Measurements from ENCODE around the gene BRD3OS. TPM values are rescaled to one million over a fixed set of nuclear protein-coding genes. Genes with fewer than 3 reads are reported as not detected.

BRD3OS gene
- total RNA-seq, result 10 to 100 TPM; 14.7 to 70.6 (median 25.5) TPM
- 10 to 100 TPM; 18.2 to 22.4 (median 20.0) TPM for polyA plus RNA-seq
- long read RNA-seq, donor 1, full-length matches to known transcripts, result 77 of 77 reads
- long read RNA-seq, donor 1, partial matches to known transcripts, result 0 of 77 reads
- long read RNA-seq, donor 1, other reads (novel, unspliced or antisense), result 0 of 77 reads
- long read RNA-seq, donor 2, full-length matches to known transcripts, result 90 of 111 reads
- long read RNA-seq, donor 2, partial matches to known transcripts, result 21 of 111 reads
- long read RNA-seq, donor 2, other reads (novel, unspliced or antisense), result 0 of 111 reads
- long read RNA-seq, donor 3, full-length matches to known transcripts, result 41 of 41 reads
- long read RNA-seq, donor 3, partial matches to known transcripts, result 0 of 41 reads
- long read RNA-seq, donor 3, other reads (novel, unspliced or antisense), result 0 of 41 reads
- long read RNA-seq, donor 4, full-length matches to known transcripts, result 49 of 56 reads
- long read RNA-seq, donor 4, partial matches to known transcripts, result 2 of 56 reads
- long read RNA-seq, donor 4, other reads (novel, unspliced or antisense), result 5 of 56 reads
- long read RNA-seq, donor 5, full-length matches to known transcripts, result 51 of 94 reads
- long read RNA-seq, donor 5, partial matches to known transcripts, result 17 of 94 reads
- long read RNA-seq, donor 5, other reads (novel, unspliced or antisense), result 26 of 94 reads
- long read RNA-seq, donor 6, full-length matches to known transcripts, result 22 of 29 reads
- long read RNA-seq, donor 6, partial matches to known transcripts, result 0 of 29 reads
- long read RNA-seq, donor 6, other reads (novel, unspliced or antisense), result 7 of 29 reads
- long read RNA-seq, donor 7, full-length matches to known transcripts, result 48 of 48 reads
- long read RNA-seq, donor 7, partial matches to known transcripts, result 0 of 48 reads
- long read RNA-seq, donor 7, other reads (novel, unspliced or antisense), result 0 of 48 reads
- long read RNA-seq, donor 8, full-length matches to known transcripts, result 99 of 107 reads
- long read RNA-seq, donor 8, partial matches to known transcripts, result 8 of 107 reads
- long read RNA-seq, donor 8, other reads (novel, unspliced or antisense), result 0 of 107 reads
- long read RNA-seq, donor 9, full-length matches to known transcripts, result 83 of 83 reads
- long read RNA-seq, donor 9, partial matches to known transcripts, result 0 of 83 reads
- long read RNA-seq, donor 9, other reads (novel, unspliced or antisense), result 0 of 83 reads
- long read RNA-seq, donor 10, full-length matches to known transcripts, result 76 of 76 reads
- long read RNA-seq, donor 10, partial matches to known transcripts, result 0 of 76 reads
- long read RNA-seq, donor 10, other reads (novel, unspliced or antisense), result 0 of 76 reads

DNA sequence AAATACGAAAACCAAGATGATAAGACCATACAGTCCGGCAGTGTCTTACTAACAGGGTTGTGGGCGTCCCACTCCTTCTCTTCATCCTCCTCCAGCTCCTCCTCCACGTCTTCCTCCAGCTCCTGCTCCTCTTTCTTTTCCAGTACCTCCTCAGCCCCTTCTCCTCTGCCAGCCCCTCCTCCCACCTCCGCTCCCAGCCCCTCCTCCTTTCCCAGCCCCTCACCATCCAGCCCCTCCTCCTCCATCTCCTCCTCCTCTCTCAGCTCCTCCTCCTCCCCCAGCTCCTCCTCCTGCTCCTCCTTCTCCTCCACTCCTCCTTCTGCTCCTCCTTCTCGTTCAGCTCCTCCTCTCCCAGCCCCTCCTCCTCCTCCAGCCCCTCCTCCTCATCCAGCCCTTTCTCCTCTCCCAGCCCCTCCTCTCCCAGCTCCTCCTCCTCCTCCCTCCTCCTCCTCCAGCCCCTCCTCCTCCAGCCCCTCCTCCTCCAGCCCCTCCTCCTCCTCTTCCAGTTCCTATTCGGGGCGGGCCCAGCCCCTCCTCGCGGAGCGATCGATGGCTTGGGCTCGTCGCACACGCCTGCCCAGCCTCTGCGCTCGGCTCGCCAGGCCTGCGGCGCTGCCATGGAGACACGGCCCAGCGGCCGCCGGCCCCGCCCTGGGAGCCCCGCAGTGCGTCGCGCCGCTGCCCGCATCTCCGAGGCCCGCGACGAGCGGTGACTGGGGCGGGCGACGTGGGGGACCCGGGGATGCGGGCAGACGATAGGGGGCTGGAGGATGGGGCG is at the start of gene BRD3OS:
Gene BRD3OS, plus strand, starts transcription at position 654 of the 778 bp plus-strand sequence. CDS start 1,267 bp downstream, outside the sequence.
- Histone ChIP-seq H3K36me3 (replicated peaks in 1 of 2) (peaks cover 0 to 11% of the 10 kb centered on the region in 2 donors), H3K4me1 (replicated peaks in 1 of 2) (peaks cover 6 to 15% of the 10 kb centered on the region in 2 donors), H3K27ac (peak within 1 kb of the TSS in 2 of 5 donors; percentile 66 to 74), H3K27me3 (no peaks in the 10 kb centered on the region), H3K9me3 (replicated peaks in 1 of 3) (no peaks in the 10 kb centered on the region), H3K4me3 (peak within 1 kb of the TSS in 3 of 4 donors; percentile 46 to 93 (median 66))
- peak in 1 of 2 donors; percentile 18 for TF ChIP-seq POLR2A (IDR thresholded peaks at IDR 0.05)
- TF ChIP-seq, protein P1, sequence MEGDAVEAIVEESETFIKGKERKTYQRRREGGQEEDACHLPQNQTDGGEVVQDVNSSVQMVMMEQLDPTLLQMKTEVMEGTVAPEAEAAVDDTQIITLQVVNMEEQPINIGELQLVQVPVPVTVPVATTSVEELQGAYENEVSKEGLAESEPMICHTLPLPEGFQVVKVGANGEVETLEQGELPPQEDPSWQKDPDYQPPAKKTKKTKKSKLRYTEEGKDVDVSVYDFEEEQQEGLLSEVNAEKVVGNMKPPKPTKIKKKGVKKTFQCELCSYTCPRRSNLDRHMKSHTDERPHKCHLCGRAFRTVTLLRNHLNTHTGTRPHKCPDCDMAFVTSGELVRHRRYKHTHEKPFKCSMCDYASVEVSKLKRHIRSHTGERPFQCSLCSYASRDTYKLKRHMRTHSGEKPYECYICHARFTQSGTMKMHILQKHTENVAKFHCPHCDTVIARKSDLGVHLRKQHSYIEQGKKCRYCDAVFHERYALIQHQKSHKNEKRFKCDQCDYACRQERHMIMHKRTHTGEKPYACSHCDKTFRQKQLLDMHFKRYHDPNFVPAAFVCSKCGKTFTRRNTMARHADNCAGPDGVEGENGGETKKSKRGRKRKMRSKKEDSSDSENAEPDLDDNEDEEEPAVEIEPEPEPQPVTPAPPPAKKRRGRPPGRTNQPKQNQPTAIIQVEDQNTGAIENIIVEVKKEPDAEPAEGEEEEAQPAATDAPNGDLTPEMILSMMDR (IDR thresholded peaks at IDR 0.05), result no peak
- WGBS, 4 donors, result 1 to 2% (median 2%) methylated on average over 6 to 43 of the region's 43 CpGs
- intact Hi-C loops (cut with DNase I), result loop anchor here (5.0 kb wide), 2 partner anchors 37 to 42 kb away; partner anchors contain the start of gene BRD3 (in 1 of the 2)
- DNase-seq, result peak; percentile 96 to 99 (median 98)

- H3K9me3 ChIP-seq (replicated peaks in 1 of 3), result no peaks in the 10 kb centered on the region
- TF ChIP-seq, protein P1 (IDR thresholded peaks at IDR 0.05), result no peak
- TF ChIP-seq POLR2A (IDR thresholded peaks at IDR 0.05), result no peak
- H3K4me3 ChIP-seq, result no peak overlapping the region
- peaks cover 43 to 65% of the 10 kb centered on the region in 2 donors for H3K4me1 ChIP-seq (replicated peaks in 1 of 2)
- H3K36me3 ChIP-seq (replicated peaks in 1 of 2), result no peaks in the 10 kb centered on the region
- intact Hi-C loops (cut with DNase I), result no loop called here
- H3K27ac ChIP-seq, result peak overlapping the region; percentile 75 to 97 (median 83)
- 85 to 100% (median 95%) methylated on average over 3 of the region's 3 CpGs for WGBS, 4 donors
- H3K27me3 ChIP-seq, result no peaks in the 10 kb centered on the region
- DNase-seq, result no peak
These were observed 49.8 kb upstream of the BRD3OS start for GRCh38 chr9:133975511-133975910.

DNA sequence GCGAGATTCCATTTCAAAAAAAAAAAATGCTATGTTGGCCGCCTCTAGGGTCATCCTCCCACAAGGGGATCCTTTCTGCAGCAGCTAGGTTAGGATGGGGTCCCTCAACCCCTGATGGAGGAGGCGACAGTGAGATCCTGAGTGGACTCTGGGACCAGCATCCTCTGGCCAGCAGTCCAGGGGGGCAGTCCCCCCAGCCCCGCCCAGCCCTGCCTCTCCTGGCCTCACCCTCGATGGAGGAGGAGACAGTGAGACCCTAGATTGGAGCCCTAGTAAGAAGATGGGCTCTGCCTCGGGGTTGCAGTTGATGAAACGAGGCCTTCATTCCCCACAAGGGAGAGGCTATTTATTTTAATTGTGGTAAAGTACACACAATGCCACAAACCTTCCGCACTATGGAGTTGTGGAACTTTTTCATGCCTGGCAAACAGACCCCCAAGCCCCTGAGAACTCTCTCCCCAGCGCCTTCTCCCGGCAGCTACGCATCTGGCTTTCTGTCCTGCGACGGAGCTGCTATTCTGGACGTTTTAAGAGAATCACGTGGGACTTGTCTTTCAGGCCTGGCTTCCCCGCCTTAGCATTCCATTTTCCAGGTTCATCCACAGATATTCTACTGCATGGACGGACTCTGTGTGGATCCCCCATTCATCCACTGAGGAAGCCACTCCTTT is 49.0 kb upstream of the BRD3OS start:
- no peak for TF ChIP-seq POLR2A (IDR thresholded peaks at IDR 0.05)
- TF ChIP-seq, protein P1 (IDR thresholded peaks at IDR 0.05), result no peak
- Histone ChIP-seq H3K27me3 (no peaks in the 10 kb centered on the region), H3K36me3 (replicated peaks in 1 of 2) (no peaks in the 10 kb centered on the region), H3K4me1 (replicated peaks in 1 of 2) (peaks cover 39 to 60% of the 10 kb centered on the region in 2 donors), H3K9me3 (replicated peaks in 1 of 3) (no peaks in the 10 kb centered on the region), H3K27ac (peak overlapping the region in 2 of 5 donors; percentile 12 to 83), H3K4me3 (no peak overlapping the region)
- peak in 1 of 7 donors; percentile 10 for DNase-seq
- 92 to 95% (median 93%) methylated on average over 15 to 17 of the region's 17 CpGs for WGBS, 4 donors
- intact Hi-C loops (cut with DNase I), result no loop called here

All from adrenal gland (tissue), 19 donors.